Measurements from ENCODE around the gene PPP1R10. TPM values are rescaled to one million over a fixed set of nuclear protein-coding genes. Genes with fewer than 3 reads are reported as not detected.
A peak's percentile ranks its signal among the peaks of the same experiment; 100 is the strongest.

PPP1R10 gene
- total and polyA plus RNA-seq, 2 of the 13 experiments (the other 11 are each of a cell fraction or from before 2014, with no cell fraction given): 26.3 to 38.4 TPM

GRCh38 chr6:30614044-30614842 is 2.8 kb downstream of the PPP1R10 start (continued):
- TF ChIP-seq ZNF280B (CRISPR knock-in tag; IDR thresholded peaks at IDR 0.05; ENCODE audit: borderline replicate concordance) (no peak), NR2F6 (IDR thresholded peaks at IDR 0.05) (no peak), NR2F6 (CRISPR knock-in tag; IDR thresholded peaks at IDR 0.05) (no peak), ZBTB43 (CRISPR knock-in tag; conservative IDR thresholded peaks at IDR 0.05) (no peak), GFI1 (CRISPR knock-in tag; IDR thresholded peaks at IDR 0.05; ENCODE audit: borderline replicate concordance) (no peak), ZNF607 (CRISPR knock-in tag; IDR thresholded peaks at IDR 0.05; ENCODE audit: borderline replicate concordance) (peak; percentile 75; the same call in 1 of the 2 replicates), HIVEP1 (CRISPR knock-in tag; IDR thresholded peaks at IDR 0.05) (no peak), HOXA3 (CRISPR knock-in tag; IDR thresholded peaks at IDR 0.05) (no peak), ZNF558 (CRISPR knock-in tag; IDR thresholded peaks at IDR 0.05; ENCODE audit: borderline replicate concordance) (peak; percentile 59; the same call in 1 of the 2 replicates), ZEB1 (IDR thresholded peaks at IDR 0.05; ENCODE audit: insufficient replicate concordance, low read depth) (peak; percentile 22), ZBTB1 (CRISPR knock-in tag; IDR thresholded peaks at IDR 0.05; ENCODE audit: borderline replicate concordance) (no peak), NKX3-1 (CRISPR knock-in tag; IDR thresholded peaks at IDR 0.05) (0 out of 2 replicates have a peak, but pooled peaks have one; percentile 12), CENPBD1 (CRISPR knock-in tag; IDR thresholded peaks at IDR 0.05; ENCODE audit: borderline replicate concordance, low read depth) (no peak), ZNF792 (CRISPR knock-in tag; IDR thresholded peaks at IDR 0.05) (no peak), PRDM10 (CRISPR knock-in tag; IDR thresholded peaks at IDR 0.05; ENCODE audit: low read depth) (no peak), ZBTB26 (CRISPR knock-in tag; IDR thresholded peaks at IDR 0.05; ENCODE audit: borderline replicate concordance) (no peak)
